ENCODE data around the gene CDPF1. TPM values are rescaled to one million over a fixed set of nuclear protein-coding genes. Genes with fewer than 3 reads are reported as not detected.

CDPF1 gene
- total RNA-seq, 1 donor from 2014 or later: 5.7 TPM

GRCh38 chr22:46280063-46280817 lies 30.1 kb upstream of the CDPF1 start:
- Histone ChIP-seq H3K9ac (ENCODE audit: low read length) (no peak overlapping the region), H3K9me3 (ENCODE audit: insufficient read depth, low read depth, low read length) (no peaks in the 10 kb centered on the region), H3K4me2 (ENCODE audit: low read length) (no peak overlapping the region), H3K4me3 (ENCODE audit: insufficient read depth, low read depth, low read length) (no peak overlapping the region), H3K36me3 (ENCODE audit: insufficient read depth, low read length) (peaks cover 22% of the 10 kb centered on the region), H4K20me1 (ENCODE audit: insufficient read depth, low read length) (no peaks in the 10 kb centered on the region), H2AFZ (ENCODE audit: low read depth, low read length) (no peak overlapping the region), H3K27me3 (ENCODE audit: insufficient read depth, low read length) (no peaks in the 10 kb centered on the region), H3K79me2 (ENCODE audit: insufficient read depth, low read length) (no peaks in the 10 kb centered on the region), H3K4me1 (ENCODE audit: insufficient read depth, low read length) (no peaks in the 10 kb centered on the region), H3K27ac (ENCODE audit: low read depth, low read length) (no peak overlapping the region)
- H3K9me3 Mint-ChIP-seq (ENCODE audit: unreplicated experiment): no peaks in the 10 kb centered on the region
- peaks cover 35% of the 10 kb centered on the region for H3K36me3 Mint-ChIP-seq (ENCODE audit: low read depth, unreplicated experiment)
- no peak overlapping the region for H3K4me3 Mint-ChIP-seq (ENCODE audit: unreplicated experiment)
- no peaks in the 10 kb centered on the region for H3K27me3 Mint-ChIP-seq (ENCODE audit: low read depth, unreplicated experiment)
- FAIRE-seq (no peak), DNase-seq (ENCODE audit: low read depth) (no peak)
- no peaks in the 10 kb centered on the region for H3K4me1 Mint-ChIP-seq (ENCODE audit: low read depth, unreplicated experiment)
- TF ChIP-seq EZH2 (IDR thresholded peaks at IDR 0.05; ENCODE audit: insufficient read depth, low read length) (no peak), CTCF (IDR thresholded peaks at IDR 0.05; ENCODE audit: insufficient read depth, low read depth, low read length) (no peak)
- H3K27ac Mint-ChIP-seq (ENCODE audit: unreplicated experiment): no peak overlapping the region

DNA sequence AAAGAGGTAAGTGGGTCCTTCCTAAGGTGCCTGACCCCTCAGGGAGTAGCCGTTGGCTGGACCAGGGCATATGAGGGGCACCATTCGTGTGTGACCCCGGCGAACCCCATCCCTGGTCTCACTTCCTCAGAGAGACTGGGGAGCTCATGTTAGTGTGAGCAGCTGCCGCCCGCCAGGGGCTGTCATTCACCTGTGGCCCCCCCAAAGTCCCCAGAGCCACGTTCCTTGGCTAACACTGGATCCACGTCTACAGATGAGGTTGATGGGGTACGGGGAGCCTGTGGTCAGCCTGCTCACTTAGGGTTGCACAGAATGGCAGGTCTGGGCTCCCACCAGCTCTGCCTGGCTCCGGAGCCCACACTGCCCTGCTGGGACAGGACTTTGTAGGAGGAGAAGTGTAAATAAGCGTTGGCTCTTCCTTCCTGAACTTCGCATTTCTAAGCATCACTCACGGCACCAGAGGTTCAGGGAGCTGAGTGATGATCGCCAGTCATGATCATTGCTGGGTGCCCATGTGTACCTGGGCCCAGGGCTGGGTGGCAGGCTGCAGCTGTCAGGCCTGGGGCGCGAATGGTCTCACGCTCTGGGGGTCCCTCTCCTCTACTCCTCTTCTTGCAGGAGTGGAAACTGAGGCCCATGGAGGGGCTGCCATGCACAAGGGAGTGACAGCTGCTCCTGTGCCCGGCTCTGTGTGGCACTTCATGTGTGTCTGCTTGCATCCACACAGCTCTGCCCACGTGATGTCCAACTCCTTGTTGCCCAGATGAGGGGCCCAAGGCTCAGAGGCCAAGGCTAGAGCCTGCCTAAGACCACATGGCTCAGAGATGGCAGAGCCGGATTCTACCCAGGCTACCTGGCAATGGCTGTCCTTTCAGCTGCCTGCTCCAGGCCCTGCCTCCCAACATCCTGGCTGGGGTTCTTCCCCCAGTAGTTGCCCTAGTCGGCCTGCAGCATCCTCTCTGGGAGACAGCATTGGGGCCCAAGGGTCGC lies 28.9 kb upstream of the CDPF1 start:
- Histone ChIP-seq H2AFZ (ENCODE audit: low read depth, low read length) (no peak overlapping the region), H3K27ac (ENCODE audit: low read depth, low read length) (no peak overlapping the region), H3K4me2 (ENCODE audit: low read length) (no peak overlapping the region), H4K20me1 (ENCODE audit: insufficient read depth, low read length) (no peaks in the 10 kb centered on the region), H3K9ac (ENCODE audit: low read length) (no peak overlapping the region), H3K27me3 (ENCODE audit: insufficient read depth, low read length) (no peaks in the 10 kb centered on the region), H3K9me3 (ENCODE audit: insufficient read depth, low read depth, low read length) (no peaks in the 10 kb centered on the region), H3K4me1 (ENCODE audit: insufficient read depth, low read length) (no peaks in the 10 kb centered on the region), H3K79me2 (ENCODE audit: insufficient read depth, low read length) (no peaks in the 10 kb centered on the region), H3K36me3 (ENCODE audit: insufficient read depth, low read length) (peaks cover 25% of the 10 kb centered on the region), H3K4me3 (ENCODE audit: insufficient read depth, low read depth, low read length) (no peak overlapping the region)
- no peak overlapping the region for H3K27ac Mint-ChIP-seq (ENCODE audit: unreplicated experiment)
- H3K4me3 Mint-ChIP-seq (ENCODE audit: unreplicated experiment): no peak overlapping the region
- DNase-seq (ENCODE audit: low read depth): no peak
- FAIRE-seq: no peak
- no peaks in the 10 kb centered on the region for H3K4me1 Mint-ChIP-seq (ENCODE audit: low read depth, unreplicated experiment)
- H3K27me3 Mint-ChIP-seq (ENCODE audit: low read depth, unreplicated experiment): no peaks in the 10 kb centered on the region
- no peaks in the 10 kb centered on the region for H3K9me3 Mint-ChIP-seq (ENCODE audit: unreplicated experiment)
- TF ChIP-seq EZH2 (IDR thresholded peaks at IDR 0.05; ENCODE audit: insufficient read depth, low read length) (no peak), CTCF (IDR thresholded peaks at IDR 0.05; ENCODE audit: insufficient read depth, low read depth, low read length) (no peak)
- peaks cover 39% of the 10 kb centered on the region for H3K36me3 Mint-ChIP-seq (ENCODE audit: low read depth, unreplicated experiment)
